ENCODE measurements around the gene VARS1.

- TF ChIP-seq POLR2A (IDR thresholded peaks at IDR 0.05) (no peak), CTCF (IDR thresholded peaks at IDR 0.05) (no peak), POLR2AphosphoS5 (IDR thresholded peaks at IDR 0.05; ENCODE audit: insufficient read depth in 1 of 2, low read depth in 1 of 2) (no peak)
Observed at GRCh38 chr6:31763619-31763940, 32.0 kb downstream of the VARS1 start.

Measured in vagina (tissue), 2 donors.